SHP77 treated with DMSO at 0.1 percent for 48 hours (cell line): ENCODE data around the gene CTNNA3.

Experiments used
- DNase-seq: peaks from one replicate; lab custom pipeline; 2025; lab: John Stamatoyannopoulos, UW

The CTNNA3 gene

GRCh38 chr10:67011981-67012380 is 684.0 kb downstream of the CTNNA3 start:
- DNase-seq, result no peak

GRCh38 chr10:67011480-67011879 is 684.5 kb downstream of the CTNNA3 start:
- no peak for DNase-seq

- no peak for DNase-seq
Measured at GRCh38 chr10:67005981-67006380, 690.0 kb downstream of the CTNNA3 start.

DNA sequence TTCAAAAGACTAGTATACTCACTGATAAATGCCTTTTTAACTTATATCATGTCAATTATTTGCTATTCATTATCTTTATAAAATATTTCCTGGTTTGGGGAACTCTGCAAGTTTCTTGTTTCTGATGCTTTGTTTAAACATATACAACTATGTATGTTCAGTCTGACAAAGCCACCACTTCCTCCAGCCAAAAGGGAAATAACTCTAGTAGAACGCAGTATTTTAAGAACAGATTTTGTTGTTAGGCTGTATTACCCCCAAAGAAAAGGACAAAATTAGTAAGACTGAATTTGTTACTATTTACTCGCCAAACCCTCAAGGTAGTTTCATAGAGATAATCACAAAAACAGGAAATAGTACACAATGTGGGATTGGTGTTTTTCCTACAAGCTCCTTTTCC is 691.3 kb downstream of the CTNNA3 start:
- DNase-seq, result no peak

DNA sequence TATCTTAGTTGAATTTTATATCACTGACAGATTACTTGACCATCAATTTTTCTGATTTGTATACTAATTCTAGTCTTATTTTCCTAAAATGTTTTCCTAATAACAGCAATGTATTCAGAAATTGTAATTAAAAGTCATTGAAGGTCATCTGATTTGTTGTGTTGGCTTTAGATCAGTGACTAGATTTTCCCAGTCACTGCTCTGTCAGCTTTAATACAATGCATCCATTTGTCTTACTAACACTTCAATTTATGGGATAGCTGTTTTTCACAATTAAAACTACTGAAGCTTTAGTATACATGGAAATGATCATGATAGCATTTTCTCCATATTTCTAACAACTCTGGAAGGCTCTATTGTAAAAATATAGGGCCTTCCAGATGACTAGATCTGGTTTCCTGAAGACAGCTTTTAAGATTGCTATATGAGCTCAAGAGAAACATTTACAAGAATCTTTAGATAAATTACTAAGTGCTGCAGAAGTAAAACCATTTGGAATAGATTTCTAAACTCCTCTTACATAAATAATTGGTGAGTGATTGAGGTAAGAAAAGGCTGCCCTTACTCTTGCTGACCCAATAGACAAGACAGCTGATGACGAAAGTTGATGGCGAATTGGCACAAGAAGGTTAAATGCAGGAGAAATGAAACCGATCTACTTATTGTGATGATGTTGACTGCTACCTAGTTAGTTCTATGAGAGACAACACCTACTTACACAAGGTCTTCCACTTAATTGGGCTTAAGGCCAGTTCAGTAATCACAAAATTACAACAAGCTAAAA is 696.0 kb downstream of the CTNNA3 start:
- DNase-seq, result no peak

DNA sequence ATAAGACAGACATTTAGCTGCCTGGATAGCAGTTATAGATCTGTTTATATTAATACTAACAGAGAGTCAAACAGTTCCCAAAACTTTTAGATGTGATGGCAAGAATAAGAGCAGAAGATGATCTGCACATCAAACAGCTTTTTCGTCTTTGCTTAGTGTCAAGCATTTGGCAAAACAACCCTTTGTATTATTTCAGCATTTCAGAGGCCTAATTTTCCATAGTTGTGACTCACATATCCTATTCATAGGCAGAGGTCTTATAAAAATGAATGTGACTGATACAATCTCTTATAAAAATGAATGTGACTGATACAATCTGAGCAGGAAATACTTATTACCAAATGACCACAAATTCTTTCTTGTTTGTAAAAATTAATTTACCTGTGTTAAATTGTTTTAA is 699.0 kb downstream of the CTNNA3 start:
- no peak for DNase-seq

DNA sequence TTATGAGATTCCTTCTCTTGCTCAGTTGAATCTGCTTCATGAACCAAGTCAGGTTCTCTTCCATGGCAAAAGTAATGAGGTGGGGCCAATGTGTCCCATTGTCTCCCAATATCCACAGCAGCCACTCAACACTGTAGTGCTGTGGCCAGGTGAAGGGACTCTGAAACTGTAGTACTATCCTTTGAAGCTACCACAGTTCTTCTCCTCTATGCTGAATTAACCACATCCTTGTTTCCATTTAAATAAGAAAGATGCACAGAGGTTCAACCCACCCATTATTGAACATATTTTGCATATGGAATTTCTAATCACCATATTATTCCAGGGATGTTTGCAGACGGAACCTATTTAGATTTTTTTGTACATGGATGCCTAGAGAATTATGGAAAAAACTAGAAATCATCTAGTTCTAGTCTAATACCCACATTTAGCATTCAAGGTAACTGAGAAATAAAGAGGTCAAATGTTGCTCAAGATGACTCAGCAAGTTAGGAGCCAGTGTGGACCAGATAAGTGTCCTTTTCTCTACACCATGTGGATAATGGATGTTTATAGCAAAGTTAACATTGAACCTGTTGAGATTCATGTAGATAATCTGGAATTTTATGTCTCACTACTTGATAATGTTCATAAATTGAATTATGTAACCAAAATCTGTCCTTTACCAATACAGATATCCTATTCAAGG is 705.7 kb downstream of the CTNNA3 start:
- DNase-seq, result no peak

DNA sequence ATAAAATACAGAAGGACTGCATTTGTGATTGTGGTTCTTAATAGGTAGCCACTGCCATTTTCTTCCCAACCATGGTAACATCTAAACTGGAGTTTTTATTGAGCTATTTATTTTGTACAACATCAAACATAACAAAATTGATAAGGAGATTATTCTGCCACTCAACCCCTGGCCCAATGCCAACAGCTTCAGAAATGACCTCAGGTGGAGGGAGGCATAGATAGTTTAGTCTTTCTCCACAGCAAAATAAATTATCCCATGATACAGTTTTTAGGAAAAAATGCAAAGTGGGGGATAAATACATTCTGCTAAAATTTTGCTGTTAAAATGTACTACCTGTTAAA is 712.5 kb downstream of the CTNNA3 start:
- no peak for DNase-seq

GRCh38 chr10:66982792-66983474 is 713.1 kb downstream of the CTNNA3 start:
- no peak for DNase-seq

DNA sequence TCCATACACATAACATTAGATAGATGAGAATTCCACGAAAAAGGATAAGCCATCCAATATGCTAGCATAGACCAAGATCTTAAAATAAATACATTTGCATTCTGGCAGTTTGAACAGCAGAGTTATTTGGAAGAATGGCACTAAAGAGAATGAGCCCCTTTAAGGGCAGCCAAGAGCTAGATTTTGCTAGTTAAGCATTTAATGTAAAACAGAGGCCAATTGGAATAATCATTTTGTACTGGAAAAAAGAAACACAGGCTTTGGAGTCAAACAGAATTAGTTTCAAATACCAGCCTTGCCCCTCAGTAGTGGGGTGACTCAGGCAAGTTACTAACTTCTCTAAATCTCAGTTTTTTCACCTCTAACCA is 714.0 kb downstream of the CTNNA3 start:
- DNase-seq, result no peak

DNA sequence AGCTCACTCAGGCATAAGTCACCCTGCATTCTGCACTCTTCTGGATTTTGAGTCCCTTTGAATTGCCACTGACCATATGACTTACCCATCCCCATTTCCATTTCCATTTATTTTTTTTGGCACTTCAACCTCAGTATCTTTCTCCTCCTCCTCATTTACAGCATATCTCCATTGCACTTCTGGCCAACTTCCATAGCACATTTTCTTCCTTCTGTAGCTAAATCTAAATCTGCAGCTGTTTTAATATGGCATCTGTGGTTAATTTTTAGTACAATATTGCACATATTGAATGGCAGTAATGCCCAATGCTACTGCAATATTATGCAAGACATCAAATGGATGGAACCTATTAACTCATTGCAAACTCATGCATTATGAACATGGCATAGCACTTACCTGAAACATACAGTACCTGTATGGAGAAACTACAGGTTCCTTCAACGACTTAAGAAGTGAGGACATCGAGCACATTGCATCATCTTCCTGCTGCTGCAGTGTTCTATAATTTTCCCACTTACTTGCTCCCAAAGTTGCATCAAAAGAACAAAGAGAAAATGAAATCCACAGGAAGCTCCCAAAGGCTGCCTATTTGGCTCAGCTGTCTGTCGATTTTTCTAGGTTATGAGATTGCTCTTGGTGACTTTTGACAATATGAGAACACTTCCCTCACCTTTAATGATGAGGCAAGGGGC is 714.5 kb downstream of the CTNNA3 start:
- DNase-seq, result no peak

GRCh38 chr10:66980246-66980815 is 715.7 kb downstream of the CTNNA3 start:
- no peak for DNase-seq

GRCh38 chr10:66964946-66965345 is 731.0 kb downstream of the CTNNA3 start:
- no peak for DNase-seq

DNA sequence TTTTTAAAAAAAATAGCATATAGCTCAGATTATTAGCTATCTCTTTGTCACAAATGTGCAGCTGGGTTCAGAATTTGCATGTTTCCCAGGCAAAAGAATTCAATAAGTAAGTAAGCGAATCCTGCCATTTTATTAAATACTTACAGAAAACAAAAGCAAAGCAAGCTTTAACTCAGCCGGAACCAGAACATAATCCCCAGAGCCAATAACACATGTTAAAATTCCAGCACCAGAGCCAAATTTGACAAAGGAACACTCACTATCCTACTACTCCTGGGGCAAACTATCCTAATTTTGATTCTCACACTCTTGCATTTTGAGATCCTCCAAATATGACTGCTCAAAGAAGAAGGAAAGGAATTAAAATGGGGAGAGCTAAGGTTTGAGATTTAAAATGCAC is 737.5 kb downstream of the CTNNA3 start:
- no peak for DNase-seq

DNA sequence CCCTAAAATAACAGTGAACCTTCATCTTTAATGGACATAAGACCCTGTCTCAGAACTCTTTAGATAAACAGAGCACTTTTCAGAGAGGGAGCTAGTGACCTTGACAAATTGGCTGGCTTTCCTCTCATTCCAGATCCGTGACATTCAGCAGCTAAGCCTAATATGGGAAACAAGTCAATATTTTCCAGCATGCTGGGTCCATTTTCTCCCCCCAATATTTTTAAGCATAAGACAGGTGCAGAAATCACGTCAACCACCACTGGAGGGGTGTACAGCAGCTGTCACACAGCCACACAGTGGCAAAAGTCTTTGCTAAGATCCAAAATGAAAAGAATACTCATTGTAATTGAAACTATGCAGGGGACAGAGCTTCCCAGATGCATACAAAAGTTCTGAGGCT is 744.1 kb downstream of the CTNNA3 start:
- DNase-seq, result no peak

DNA sequence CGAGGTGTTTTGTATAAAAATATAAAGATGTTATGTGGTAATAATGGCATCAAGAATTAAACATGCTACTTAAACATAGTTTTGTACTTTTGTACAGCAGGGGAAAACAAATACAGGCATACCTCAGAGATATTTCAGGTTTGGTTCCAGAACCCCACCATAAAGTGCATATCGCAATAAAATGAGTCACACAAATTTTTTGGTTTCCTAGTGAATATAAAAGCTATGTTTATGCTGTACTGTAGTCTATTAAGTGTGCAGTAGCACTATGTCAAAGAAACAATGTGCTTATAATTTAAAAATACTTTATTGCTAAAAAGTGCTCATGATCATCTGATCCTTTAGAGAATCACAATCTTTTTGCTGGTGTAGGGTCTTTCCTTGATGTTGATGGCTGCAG is 752.4 kb downstream of the CTNNA3 start:
- DNase-seq, result no peak

DNA sequence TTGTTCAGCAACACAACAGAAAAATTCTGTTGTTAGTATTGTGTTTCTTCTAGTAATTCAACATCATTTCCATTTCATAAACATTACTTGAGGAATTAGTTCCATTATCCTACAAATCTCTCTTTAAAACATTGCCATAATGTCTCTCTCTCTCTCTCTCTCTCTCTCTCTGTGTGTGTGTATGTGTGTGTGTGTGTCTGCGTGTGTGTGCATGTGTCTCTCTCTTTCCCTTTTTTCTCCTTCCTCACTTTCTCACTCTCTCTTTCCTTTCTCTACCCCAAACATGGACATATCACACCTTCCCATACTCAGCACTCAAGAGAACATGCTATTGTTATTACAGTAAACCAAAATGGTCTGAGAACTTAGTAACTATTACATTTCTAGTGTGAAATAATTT is 753.6 kb downstream of the CTNNA3 start:
- DNase-seq, result no peak

DNA sequence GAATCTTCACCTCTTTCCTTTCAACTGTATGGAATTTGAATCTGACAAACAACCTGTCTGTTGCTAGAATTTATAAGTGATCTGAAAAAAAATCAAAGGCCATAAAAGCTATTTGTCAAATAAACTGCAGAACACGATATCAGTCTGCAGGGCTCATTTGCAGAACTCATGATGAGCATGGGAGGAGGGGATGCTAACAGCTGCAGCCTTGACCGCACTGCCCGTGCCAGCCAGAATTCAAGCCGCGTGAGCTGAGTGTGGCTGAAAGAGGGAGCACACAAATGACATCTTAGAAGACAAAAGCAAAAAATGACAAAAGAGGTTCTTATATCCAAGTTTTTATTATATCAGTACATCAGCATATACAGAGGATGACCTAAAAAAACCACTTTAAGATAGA is 754.5 kb downstream of the CTNNA3 start:
- peak; percentile 20 for DNase-seq

- DNase-seq, result no peak
Measured at GRCh38 chr10:66940965-66941364, 755.0 kb downstream of the CTNNA3 start.

DNA sequence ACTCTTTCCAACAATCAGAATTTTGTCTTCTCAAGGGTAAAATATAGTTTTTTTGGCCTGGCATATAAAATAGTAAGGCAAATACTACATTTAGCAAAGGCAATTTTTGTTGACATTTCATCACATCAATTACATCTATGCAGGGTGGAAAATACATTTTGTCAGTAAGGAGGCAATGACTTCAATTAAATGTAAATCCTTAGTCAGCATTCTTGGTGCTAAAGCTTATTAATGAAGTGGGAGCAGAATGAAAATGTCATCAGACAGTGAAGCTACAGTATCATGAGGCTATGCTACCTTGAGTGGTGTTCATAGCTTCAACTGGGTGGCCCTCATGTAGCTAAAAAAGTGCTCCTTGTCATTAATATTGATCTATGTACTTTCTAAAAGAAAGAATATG is 761.3 kb downstream of the CTNNA3 start:
- DNase-seq, result no peak

DNA sequence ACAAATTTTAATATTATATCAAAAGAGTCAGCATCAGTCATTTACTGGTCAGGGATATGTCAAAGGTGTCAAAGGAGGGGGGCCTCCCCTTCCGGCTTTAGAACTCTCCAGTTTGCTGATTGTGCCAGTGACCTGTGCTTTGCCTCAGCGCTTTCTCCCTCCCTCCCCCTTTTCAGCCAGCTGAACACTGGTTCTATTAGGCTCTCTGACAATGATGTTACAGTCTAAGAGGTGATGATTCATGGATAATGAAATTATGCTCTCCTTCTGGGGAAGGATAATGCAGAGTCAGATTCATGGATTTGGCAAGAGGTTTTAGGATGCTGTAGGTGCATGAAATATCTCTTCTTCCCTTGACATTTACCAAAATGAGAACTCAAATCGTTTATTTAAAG is 764.0 kb downstream of the CTNNA3 start:
- DNase-seq, result no peak

DNA sequence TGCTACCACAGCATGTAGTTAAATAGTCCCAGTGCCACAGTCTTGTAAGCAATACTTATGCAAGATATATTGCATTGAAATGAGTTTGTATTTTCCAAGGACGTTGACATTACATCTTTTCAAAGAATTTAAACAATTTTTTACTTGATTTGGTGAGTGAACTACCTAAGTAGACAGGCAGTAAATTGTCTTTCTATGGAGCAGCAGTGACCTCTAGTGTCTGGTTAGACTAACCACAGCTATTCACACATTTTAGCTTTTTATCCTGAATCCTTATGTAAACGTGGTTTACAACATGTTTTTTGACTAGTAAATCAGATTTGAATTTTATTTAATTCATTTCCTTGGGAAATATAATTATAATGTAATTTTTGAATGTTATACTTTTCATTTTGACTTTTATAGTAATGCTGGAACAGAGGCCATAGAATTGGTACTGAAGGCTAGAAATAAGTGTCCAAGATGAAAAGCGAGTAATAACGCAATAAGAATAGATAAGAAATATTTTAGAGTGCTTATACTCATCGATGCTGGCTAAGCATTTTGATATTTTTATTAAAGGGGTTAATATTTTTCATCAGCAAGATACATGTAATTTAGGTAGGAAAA is 764.6 kb downstream of the CTNNA3 start:
- no peak for DNase-seq
